Dermis blood vessel endothelial cell (primary cell): Measurements from ENCODE around the gene SCYL2. TPM values are rescaled to one million over a fixed set of nuclear protein-coding genes. Genes with fewer than 3 reads are reported as not detected.
"Not testable (repeated sequence)": the region's sequence is repeated elsewhere in the genome, so short reads cannot be mapped to it uniquely, and the experiment has no call there.

ENCODE experiments used
- DNase-seq: peaks from one replicate; pipeline ENCODE4 v3.0.0; 2010
- total RNA-seq: library from RNA; depleted of rRNA; stranded (reverse); fragments of >200 nt; gene quantifications from 2 replicates; pipeline ENCODE4 v1.2.3, GENCODE V29; 2014

SCYL2 gene
- total RNA-seq, 1 donor from 2014 or later, result 49.2 TPM

GRCh38 chr12:100326208-100326607 lies 59.2 kb downstream of the SCYL2 start:
- no peak for DNase-seq

- DNase-seq, result no peak
Measured at GRCh38 chr12:100329800-100330199, 62.8 kb downstream of the SCYL2 start.

GRCh38 chr12:100331871-100332270 lies 64.9 kb downstream of the SCYL2 start:
- DNase-seq, result no peak

GRCh38 chr12:100332852-100333251 lies 65.9 kb downstream of the SCYL2 start:
- DNase-seq, result no peak

GRCh38 chr12:100337299-100337698 lies 70.3 kb downstream of the SCYL2 start:
- no peak for DNase-seq

GRCh38 chr12:100337727-100338126 lies 70.8 kb downstream of the SCYL2 start:
- DNase-seq, result no peak

- DNase-seq, result no peak
Measured at GRCh38 chr12:100339071-100339470, 72.1 kb downstream of the SCYL2 start.

- DNase-seq, result not testable (repeated sequence)
Measured at GRCh38 chr12:100342897-100343296, 75.9 kb downstream of the SCYL2 start.

GRCh38 chr12:100344351-100344750 lies 77.4 kb downstream of the SCYL2 start:
- DNase-seq, result not testable (repeated sequence)

- no peak for DNase-seq
Measured at GRCh38 chr12:100345020-100345767, 78.2 kb downstream of the SCYL2 start.

GRCh38 chr12:100346660-100347059 lies 79.7 kb downstream of the SCYL2 start:
- no peak for DNase-seq

GRCh38 chr12:100348657-100349454 lies 81.9 kb downstream of the SCYL2 start:
- peak; percentile 59 for DNase-seq

GRCh38 chr12:100356644-100357223 lies 89.8 kb downstream of the SCYL2 start, which contains the start of gene SLC17A8:
TSS of gene SLC17A8 (plus strand) at chr12:100357074. CDS start at chr12:100357392, 318 bp downstream.
- no peak for DNase-seq

- no peak for DNase-seq
Measured at GRCh38 chr12:100359248-100359647, 92.3 kb downstream of the SCYL2 start.

GRCh38 chr12:100359822-100360221 lies 92.8 kb downstream of the SCYL2 start:
- peak; percentile 8 for DNase-seq

GRCh38 chr12:100360450-100360849 lies 93.5 kb downstream of the SCYL2 start:
- no peak for DNase-seq

GRCh38 chr12:100364324-100364723 lies 97.3 kb downstream of the SCYL2 start:
- no peak for DNase-seq

GRCh38 chr12:100365411-100365810 lies 98.4 kb downstream of the SCYL2 start:
- DNase-seq, result peak; percentile 76

GRCh38 chr12:100368066-100368465 lies 101.1 kb downstream of the SCYL2 start:
- DNase-seq, result no peak

- DNase-seq, result no peak
Measured at GRCh38 chr12:100371146-100371545, 104.2 kb downstream of the SCYL2 start.

GRCh38 chr12:100372853-100373640 lies 106.1 kb downstream of the SCYL2 start:
- DNase-seq, result no peak

- DNase-seq, result no peak
Measured at GRCh38 chr12:100375038-100375735, 108.2 kb downstream of the SCYL2 start.
